Limb (tissue), 2 donors: ENCODE results near the gene ATXN7L3.
"Not testable (repeated sequence)": the region's sequence is repeated elsewhere in the genome, so short reads cannot be mapped to it uniquely, and the experiment has no call there.

Source experiments
- DNase-seq, 2 donors: peaks; one replicate each; pipeline ENCODE4 v3.0.0-alpha.2; 2016; ENCODE audit errors: extremely low spot score in 2 of 2

Gene ATXN7L3, protein sequence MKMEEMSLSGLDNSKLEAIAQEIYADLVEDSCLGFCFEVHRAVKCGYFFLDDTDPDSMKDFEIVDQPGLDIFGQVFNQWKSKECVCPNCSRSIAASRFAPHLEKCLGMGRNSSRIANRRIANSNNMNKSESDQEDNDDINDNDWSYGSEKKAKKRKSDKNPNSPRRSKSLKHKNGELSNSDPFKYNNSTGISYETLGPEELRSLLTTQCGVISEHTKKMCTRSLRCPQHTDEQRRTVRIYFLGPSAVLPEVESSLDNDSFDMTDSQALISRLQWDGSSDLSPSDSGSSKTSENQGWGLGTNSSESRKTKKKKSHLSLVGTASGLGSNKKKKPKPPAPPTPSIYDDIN

DNA sequence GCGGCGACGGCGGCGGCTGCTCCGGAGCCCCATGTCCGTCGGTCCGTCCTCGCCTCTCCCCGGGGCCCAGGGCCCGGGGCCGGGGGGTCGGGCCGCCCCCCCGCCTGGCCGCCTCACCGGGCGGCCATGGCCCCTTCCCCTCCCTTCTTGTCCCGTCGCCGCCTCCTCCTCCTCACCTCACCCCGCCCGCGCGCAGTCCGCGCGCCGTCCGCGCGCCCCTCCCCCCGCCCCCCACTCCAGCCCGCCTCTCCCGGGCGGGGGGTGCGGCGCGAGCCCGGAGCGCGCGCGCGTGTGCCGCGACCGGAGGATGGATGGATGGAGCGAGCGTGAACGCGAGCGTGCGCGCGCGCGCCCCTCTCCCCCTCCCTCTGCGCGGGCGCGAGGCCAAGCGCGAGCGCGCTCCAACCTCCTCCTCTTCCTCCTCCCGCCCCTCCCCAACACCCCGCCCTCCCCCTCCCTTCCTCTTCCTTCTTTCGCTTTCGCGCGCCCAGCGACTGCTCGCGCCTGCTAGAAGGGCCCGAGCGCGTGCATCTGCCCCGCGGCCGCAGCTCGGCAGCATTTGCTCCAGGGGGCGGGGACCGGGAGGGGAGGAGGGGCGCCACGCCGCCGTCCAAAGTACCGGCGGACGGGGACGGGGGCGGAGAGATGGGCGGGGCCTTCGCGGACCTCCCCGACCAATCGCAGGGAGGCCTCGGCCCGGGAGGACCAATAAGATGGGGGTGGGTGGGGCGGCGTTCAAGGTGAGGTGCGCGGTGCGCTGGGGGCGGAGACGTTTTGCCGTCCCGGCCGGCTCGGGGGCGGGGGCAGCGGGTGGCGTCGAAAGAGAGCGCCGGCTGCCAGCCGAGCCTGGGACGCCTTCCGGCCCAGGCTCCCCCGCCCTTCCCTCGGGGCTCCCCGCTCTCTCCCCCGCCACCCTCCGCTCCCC lies at the start of gene ATXN7L3:
ATXN7L3 (minus strand) TSS at position 332 of the 925 bp plus-strand sequence. CDS start 1,814 bp downstream, outside the sequence.
- DNase-seq, result peak; percentile 99

DNA sequence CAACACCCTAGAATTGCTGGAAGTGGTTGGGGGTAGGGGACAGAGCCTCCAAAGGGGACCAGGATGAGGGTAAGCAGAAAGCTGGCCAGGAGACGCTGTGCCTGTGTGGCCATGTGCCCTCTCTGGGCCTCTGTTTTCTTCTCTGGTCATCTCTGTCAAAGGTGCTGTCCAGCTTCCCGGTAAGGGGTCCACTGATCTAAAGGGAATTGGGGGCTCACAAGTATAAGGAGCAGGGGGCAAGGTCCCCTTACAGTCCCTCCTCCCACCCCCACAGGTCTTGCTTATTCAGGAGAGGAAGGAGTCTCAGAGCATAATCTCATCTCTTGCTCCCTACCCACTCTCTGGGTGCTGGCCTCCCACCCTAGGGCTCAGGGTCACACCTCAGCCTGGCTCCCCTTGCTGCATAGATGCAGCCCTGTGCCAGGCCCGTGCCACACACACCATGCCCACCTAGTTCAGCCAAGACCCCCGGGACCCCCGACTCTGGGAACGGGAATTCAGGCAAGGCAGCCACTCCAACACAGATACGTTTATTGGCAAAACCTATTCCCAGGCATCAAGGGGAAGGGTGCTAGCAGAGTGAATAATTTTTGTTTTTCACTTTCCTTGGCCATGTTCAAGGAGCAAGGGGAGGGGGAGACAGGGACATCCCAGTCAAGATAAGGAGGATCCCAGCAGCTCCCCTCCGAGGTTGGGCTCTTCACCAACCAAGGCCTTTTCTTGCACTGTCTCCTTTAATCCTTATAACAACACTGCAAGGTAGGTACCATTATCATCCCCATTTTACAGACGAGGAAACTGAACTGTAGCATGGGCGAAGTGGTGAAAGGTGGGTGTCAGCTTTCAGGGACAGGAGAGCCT lies 48.4 kb upstream of the ATXN7L3 start:
- DNase-seq, result no peak

GRCh38 chr17:44247440-44247841 lies 47.8 kb upstream of the ATXN7L3 start:
- DNase-seq, result no peak

GRCh38 chr17:44241106-44241624 lies 41.5 kb upstream of the ATXN7L3 start:
- DNase-seq, result no peak

- not testable (repeated sequence) for DNase-seq
Observed at GRCh38 chr17:44237886-44238285, 38.2 kb upstream of the ATXN7L3 start.

DNA sequence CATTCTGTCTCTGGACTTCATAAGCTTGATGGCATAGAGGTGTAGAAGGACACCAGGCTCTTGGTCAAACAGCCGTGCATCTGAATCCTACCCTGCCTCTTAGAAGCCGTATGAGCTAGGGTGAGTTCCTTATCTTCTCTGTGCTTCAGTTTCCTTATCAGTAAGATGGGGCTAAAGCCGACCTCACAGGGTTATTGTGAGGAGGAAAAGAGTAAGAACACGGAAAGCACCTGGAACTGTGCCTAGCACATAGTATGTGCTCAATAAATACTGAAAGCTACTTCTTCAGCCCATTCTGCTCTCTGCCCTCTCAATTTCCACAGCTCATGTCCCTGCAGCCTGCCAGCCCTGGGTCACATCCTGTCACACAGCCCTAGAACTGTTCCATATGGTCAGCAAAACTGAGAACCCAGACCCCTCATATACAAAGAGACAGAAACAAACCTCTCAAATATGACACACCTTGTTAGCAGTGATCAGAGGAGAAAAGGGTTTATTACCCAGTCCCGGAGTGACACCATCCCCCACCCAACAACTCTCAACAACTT lies 36.8 kb upstream of the ATXN7L3 start:
- DNase-seq, result no peak

DNA sequence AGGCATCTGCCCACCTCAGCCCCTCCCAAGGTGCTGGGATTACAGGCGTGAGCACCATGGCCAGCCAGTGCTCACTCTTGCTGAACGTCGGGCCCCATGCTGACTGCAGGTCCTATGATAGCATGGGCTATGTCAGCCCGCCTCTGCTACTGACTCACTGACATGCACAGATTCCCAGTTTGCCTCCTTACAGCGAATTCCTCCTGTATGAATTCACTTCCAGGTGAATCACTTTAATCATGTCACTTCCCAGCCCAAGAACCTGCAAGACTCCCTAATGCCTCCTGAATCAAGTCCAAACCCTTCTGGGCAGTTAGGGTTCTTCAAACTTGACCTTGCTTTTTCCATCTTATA lies 35.9 kb upstream of the ATXN7L3 start:
- DNase-seq, result no peak

GRCh38 chr17:44233582-44233981 lies 33.9 kb upstream of the ATXN7L3 start:
- no peak for DNase-seq

- no peak for DNase-seq
Observed at GRCh38 chr17:44232061-44232460, 32.4 kb upstream of the ATXN7L3 start.

GRCh38 chr17:44230140-44230539 lies 30.5 kb upstream of the ATXN7L3 start:
- DNase-seq, result no peak

DNA sequence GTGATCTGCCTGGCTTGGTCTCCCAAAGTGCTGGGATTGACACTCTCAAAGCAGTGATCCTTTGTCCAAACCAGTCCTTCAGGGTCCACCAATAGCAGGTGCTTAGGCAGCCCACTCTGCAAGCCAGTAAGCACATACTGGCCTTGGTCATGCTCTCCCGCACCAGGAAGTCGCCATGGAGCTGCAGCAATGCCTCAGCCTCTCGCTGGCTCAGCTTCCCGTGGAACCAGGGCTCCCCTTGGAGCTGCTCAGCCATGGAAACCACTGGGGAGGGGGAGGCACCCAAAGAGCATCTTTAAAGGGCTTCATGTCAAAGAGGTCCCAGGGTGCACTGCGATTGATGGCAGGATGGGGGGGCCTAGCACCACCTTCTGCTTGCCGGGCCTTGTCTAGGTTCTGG lies 29.4 kb upstream of the ATXN7L3 start:
- DNase-seq, result no peak

DNA sequence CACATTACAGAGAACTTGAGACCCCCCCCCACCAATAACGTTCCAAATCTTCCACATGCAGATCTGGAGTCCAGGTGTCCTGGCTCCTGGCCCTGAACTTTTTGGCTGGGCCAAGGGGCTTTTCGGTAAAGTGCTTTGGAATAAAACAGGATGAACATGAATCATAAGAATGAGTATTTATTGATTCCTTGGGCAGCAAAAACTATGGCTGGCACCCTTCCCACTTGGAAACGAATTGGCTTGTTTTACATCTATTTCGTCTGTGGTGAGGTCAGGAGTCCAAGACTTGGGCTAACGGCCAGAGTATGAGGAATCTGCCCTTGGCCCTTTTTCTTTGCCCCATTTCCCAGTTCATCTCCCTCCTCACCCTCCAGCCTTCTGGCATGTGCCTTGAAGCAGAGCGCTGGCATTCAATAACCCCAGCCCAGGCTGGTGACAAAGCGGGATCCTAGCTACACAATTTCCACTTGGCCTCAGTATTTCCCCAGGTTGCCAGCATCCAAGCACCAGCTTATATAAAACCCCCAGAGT lies 23.9 kb upstream of the ATXN7L3 start:
- peak in 1 of 2 donors; percentile 51 for DNase-seq

GRCh38 chr17:44222112-44222869 lies 22.6 kb upstream of the ATXN7L3 start:
- peak; percentile 52 to 81 for DNase-seq

DNA sequence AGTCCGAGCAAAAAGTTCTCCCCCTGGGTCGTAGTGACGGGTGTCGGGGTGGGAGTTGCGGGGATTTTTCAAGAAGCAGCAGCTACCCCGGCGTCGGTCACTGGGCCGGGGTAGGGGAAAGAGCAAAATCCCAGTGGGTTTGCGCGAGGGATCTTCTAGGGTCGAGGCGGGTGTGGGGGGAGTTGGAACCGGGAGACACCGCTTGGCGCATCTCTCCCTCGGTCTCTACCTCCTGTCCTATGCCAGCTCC lies 22.1 kb upstream of the ATXN7L3 start:
- DNase-seq, result peak in 1 of 2 donors; percentile 64

DNA sequence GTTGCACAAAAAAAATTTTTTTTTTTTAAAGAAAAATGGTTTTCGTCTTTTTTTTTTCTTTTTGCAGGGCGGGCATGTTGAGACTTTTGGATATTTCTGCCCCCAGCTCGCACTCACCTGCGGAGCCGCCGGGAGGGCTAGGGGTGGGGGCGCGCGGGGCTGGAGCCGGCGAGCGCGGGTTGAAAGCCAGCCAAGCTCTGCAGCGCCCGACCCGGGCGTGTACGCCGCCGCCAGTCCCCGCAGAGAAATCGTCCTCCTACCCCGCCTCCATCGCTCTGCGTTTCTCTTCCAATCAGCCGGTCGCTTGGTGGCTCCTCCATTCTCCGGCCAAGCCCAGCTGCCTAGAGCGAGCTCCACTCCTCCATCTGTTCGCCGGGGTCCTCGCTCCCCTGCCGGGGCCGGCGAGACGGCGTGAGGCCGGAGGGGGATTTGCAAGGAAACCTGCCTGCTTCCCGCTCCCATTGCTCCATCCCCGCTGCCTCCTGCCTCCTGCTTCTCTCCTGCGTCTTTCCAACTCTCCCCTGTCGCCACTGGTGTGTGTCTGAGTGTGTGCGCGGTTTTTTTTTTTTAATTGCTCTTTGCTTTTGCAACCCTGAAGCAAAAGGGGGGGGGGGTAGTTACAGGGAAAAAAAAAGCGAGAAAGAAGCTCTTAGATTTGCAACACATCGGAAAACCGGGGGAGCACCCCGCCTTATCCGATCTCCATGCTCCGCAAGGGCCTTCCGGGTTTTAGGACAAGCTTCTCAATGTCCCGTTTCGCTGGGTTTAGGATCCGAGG lies 21.6 kb upstream of the ATXN7L3 start:
- peak; percentile 81 to 88 for DNase-seq

GRCh38 chr17:44220213-44221083 lies 20.8 kb upstream of the ATXN7L3 start:
- peak; percentile 52 to 76 for DNase-seq

DNA sequence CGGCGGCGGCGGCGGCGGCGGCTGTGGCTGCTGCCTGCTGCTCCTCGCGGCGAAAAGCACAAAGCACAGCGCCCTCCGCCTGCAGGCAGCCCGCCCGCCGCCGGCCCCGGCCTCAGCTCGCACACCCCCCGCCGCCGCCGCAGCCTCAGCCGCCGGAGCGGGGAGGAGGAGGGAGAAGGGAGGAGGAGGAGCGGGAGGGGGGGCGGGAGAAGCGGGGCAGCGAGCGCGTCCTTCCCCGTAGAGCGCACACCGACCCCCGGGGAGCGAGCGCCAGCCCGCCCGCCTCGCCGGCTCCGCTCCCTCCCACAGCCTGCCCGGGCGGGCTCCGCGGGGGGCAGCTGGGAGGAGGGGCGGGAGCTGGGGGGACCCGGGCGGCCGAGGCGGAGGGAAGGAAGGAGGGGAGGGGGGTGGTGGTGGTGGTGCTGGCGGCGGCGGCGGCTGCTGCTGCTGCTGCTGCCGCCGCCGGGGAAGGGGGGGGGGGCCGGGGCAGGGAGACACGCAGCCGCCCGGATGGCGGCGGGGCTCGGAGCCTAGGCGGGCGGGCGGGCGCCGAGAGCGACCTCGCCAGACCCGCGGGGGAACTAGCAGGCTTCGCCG lies 20.0 kb upstream of the ATXN7L3 start, which contains the start of gene UBTF:
UBTF (minus strand) TSS at position 60 of the 597 bp plus-strand sequence. CDS start 1,446 bp downstream, outside the sequence.
- peak; percentile 58 to 91 for DNase-seq

GRCh38 chr17:44219108-44219615 lies 19.5 kb upstream of the ATXN7L3 start:
- peak in 1 of 2 donors; percentile 64 for DNase-seq
